Right lobe of liver (tissue), 4 donors: ENCODE data around the gene MAPK8IP3.

Experiments used
- POLR2A ChIP-seq: fragments of 450-650 bp; IDR thresholded peaks from one replicate; pipeline ENCODE4 v1.6.1; 2017; ENCODE audit warnings: antibody characterized with exemption, mild to moderate bottlenecking
- TF ChIP-seq, protein P1 (sequence below), 4 donors: fragments of 200-600 bp in 3 of 4; fragments of 450-650 bp in 1 of 4; IDR thresholded peaks; one replicate each; pipeline versions ENCODE4 v1.5.1 to v1.8.0; 2016 to 2022; ENCODE audit warnings: antibody characterized with exemption in 4 of 4, mild to moderate bottlenecking in 2 of 4
- donor health status: DM: no; HTN: no; CAD: no.
- donor health status: DM: no; HTN: no; CAD: no.
- donor health status: DM: no; HTN: yes; CAD: no.

DNA sequence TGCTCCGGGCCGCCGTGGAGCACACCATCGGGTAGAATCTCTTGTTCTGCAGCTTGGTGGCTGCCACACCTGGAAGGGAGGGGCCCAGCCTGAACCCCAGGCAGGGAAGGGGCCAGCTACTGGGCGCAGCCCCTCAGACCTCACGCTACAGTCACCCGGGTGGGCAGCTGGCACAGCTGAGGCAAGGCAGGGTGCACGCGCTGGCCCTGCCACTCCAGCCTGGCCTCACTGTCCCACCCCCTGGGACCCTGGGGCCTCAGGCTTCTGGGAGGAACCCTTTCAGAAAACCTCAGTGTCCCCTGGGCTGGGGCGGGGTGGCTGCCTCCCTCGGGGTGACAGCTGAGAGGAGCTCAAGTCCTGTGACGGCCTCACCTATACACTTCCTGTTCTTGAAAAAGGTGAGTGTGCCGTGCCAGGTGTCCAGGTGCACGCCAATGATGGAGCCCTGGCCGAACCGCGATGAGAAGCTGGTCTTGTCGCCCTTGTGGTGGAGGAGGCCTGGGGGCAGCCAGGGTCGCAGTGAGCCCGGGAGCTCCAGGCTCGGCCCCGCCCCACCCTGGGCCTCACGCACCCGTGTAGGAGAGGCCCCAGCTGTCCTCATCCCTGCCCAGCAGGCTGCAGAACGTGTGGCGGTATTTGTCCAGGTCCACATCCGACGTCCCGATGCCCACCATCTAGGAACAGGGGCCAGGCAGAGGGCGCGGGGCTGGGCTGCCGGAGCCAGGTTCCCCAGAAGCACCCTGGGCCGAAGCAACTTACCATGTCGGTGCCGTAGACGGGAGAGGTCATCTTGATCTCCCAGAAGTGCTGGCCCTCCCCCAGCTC lies 71.6 kb downstream of the MAPK8IP3 start:
- TF ChIP-seq, protein P1, sequence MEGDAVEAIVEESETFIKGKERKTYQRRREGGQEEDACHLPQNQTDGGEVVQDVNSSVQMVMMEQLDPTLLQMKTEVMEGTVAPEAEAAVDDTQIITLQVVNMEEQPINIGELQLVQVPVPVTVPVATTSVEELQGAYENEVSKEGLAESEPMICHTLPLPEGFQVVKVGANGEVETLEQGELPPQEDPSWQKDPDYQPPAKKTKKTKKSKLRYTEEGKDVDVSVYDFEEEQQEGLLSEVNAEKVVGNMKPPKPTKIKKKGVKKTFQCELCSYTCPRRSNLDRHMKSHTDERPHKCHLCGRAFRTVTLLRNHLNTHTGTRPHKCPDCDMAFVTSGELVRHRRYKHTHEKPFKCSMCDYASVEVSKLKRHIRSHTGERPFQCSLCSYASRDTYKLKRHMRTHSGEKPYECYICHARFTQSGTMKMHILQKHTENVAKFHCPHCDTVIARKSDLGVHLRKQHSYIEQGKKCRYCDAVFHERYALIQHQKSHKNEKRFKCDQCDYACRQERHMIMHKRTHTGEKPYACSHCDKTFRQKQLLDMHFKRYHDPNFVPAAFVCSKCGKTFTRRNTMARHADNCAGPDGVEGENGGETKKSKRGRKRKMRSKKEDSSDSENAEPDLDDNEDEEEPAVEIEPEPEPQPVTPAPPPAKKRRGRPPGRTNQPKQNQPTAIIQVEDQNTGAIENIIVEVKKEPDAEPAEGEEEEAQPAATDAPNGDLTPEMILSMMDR (IDR thresholded peaks at IDR 0.05), result no peak
- peak; percentile 2 for TF ChIP-seq POLR2A
